ENCODE measurements around the gene NOD2.

Gene NOD2

DNA sequence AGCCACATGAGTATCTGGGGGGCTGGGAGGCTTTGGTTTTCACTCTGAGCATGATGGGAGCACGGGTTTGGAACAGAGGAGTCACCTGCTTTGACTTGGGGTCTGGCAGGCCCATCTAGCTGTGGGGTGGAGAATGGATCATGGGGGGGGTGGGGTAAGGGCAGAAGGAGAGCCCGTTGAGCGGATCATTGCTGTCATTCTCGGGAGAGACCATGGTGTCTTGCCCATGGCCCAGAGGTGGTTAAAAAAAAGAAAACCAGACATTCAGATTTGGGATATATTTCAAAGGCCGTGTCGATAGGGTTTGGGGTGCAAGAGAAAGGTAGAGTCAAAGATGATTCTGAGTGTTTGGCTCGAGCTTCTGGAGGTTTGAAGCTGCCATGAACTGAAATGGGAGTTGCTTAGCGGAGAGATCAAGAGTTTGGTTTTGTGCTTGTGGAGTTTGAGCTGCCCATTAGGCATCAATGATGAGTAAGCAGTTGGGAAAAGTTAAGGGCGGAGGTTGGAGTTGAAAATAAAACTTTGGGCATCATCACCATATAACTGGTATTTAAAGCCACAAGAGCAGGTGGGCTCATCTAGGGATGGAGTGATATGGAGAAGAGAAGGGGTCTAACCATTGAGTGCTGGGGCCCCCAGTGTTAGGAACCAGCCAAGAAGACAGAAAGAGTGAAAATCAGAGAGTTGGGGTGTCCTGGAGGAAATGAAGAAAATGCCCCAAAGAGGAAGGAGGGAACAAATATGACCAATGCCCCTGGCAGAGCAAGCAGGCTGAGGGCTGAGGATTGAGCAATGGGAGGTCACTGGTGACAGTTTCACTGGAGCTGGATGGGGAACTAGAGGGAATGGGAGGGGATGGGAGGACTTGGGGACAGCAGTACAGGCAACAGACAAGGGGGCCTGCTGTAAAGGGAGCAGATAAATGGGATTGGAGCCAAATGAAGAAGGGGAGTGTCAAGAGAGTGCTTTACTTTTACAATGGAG, 1.9 kb downstream of the NOD2 start:
- DNase-seq: no peak

DNA sequence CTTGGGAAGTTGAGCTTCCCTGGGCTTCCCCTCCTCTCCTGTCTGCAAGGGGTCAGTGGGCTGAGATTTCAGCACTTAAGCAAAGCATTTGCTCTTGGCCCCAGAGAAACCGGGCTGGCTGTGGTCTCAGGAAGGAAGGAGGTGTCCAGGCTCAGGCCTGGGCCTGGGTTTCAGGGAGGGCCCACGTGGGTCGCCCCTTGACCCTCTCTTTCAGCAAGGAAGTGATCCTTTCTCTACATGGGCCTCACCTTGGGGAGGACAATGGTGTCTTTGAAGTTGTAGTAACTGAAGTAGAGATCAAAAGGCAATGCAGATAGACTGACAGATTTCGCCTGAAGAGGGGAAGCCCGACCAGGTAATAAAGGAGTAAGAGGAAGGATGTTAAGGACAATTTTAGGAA, 2.7 kb downstream of the NOD2 start:
- no peak for DNase-seq

DNA sequence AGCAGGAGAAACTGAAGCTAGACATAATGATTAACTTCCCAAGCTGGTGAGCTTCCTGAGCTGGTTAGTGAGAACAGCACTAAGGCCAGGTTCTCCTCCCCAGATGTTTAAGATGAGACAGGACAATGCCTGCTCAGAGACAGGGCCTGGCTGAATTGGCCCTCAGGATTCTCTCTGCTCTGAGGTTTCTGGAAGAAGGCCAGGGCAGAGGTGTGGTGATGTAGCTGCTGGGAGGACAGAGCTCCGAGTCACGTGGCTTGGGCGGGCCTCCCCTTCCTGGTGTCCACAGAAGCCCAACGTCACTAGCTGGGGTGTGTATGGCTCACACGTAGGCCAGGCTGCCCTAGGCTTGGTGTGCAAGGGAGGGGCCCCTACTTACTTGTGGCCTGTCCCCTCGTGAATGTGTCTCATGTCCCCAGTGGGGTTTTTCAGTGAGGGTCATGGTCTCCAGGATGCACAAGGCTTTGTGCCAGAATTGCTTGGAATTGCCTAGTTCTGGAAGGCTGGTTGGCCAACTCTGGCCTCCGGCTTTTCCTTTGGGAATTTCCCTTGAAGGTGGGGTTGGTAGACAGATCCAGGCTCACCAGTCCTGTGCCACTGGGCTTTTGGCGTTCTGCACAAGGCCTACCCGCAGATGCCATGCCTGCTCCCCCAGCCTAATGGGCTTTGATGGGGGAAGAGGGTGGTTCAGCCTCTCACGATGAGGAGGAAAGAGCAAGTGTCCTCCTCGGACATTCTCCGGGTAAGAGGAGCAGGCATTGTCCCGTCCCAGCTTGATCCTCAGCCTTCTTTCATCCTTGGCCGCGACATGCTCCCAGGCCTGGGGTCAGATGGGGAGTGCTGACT, 3.4 kb downstream of the NOD2 start:
- DNase-seq: peak; percentile 76

DNA sequence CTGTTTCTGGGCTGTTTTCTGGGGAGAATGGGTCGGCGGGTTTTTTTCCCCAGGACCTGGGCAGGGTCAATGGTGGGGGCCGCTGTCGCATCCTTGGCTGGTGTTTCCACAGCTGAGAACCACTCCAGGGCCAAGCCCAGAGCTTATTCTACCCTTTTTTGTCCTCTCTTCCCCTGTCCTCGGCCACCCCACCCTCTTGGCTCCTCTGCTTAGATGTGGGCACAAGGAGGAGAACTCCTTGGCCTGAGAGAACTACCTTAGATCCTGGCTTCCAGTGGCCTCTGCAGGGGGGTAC, 4.0 kb downstream of the NOD2 start:
- no peak for DNase-seq

DNA sequence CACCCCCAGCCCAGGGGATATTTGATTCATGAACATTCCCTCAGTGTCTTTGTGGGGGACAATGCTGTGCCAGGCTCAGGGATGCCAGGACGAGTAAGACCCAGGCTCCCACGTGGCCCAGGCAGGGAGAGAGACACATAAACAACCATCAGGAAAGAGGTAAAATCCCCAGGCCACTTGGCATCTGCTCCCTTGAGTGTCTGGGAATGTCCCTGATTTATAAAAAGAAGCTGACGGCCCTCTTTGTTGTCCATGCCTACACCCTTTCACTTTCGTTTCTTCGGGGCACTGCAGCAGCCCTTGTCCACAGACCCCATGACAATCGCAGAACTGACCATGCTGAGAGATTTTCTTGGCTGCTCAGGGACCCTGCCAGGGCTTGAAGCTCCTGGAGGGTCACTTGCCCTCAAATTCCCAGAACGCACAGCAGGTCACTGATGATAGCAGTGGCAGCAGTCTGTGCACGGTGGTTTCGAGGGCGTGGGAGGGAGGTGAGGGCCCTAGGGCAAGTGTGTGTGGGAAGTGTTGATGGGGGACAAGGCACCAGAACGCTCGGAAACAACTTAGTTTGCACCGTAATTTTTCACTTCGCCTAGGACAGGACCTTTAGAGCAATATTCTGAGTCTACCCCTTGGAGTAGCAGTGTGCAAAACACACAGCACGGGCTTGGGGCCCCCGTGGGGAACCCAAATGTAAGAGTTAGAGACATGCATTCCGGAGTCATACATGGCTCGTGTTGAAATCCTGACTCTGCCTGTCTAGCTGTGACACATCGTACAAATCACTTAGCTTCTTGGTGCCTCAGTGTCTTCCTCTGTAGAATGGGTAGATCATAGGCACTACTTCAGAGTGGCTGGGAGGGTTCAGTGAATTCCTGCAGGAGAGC, 4.7 kb downstream of the NOD2 start:
- peak; percentile 79 for DNase-seq

DNA sequence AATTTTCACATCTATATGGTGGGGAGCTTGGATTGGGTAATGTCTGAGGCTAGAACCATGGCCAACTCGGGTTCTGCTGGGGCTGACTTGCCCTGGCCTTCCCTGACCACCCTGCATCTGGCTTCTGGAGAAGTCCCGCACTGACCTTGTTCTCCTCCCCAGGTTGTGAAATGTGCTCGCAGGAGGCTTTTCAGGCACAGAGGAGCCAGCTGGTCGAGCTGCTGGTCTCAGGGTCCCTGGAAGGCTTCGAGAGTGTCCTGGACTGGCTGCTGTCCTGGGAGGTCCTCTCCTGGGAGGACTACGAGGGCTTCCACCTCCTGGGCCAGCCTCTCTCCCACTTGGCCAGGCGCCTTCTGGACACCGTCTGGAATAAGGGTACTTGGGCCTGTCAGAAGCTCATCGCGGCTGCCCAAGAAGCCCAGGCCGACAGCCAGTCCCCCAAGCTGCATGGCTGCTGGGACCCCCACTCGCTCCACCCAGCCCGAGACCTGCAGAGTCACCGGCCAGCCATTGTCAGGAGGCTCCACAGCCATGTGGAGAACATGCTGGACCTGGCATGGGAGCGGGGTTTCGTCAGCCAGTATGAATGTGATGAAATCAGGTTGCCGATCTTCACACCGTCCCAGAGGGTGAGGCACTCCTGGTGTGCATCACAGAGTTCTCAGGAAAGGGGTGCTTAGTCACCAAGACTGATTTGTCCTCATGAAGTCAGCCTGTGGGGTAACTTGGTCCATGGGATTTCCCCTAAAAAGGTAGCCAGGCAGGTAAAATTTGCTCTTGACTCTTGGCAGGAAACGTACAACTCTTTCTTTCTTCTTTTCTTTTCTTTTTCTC, 6.1 kb downstream of the NOD2 start:
- peak; percentile 81 for DNase-seq

DNA sequence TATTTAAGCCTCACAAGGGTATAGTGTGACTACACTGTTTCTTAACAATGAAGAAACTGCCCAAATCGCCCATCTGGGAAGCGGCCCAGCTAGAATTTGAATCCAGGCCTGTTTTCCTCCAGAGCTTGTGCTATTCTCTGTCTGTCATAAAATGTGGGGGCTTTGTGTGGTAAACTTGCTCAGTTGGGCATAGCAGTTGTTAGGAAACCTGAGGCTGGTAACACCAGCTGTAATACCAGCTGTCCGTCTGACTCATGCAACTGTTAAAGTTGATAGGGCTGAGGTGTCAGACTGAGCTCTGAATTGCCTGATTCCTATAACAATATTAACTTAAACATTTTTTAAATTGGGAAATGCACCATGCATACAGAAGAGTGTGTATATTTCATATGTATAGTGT, 9.3 kb downstream of the NOD2 start:
- DNase-seq: no peak

DNA sequence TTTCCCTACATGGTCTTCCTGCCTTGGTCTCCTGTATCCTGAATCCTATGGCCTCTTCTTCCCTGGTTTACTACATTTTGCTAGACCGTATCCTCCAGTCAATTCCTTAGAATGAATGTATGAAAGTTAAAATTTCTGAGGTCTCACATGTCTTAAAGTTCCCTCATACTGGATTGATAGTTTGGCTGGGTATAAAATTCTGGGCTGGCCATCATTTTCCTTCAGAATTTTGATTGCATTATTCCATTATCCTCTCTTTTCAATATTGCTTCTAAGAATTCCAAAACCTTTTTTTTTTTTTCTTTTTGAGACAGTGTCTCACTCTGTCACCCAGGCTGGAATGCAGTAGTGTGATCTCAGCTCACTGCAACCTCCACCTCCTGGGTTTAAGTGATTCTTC, 10.8 kb downstream of the NOD2 start:
- no peak for DNase-seq

DNA sequence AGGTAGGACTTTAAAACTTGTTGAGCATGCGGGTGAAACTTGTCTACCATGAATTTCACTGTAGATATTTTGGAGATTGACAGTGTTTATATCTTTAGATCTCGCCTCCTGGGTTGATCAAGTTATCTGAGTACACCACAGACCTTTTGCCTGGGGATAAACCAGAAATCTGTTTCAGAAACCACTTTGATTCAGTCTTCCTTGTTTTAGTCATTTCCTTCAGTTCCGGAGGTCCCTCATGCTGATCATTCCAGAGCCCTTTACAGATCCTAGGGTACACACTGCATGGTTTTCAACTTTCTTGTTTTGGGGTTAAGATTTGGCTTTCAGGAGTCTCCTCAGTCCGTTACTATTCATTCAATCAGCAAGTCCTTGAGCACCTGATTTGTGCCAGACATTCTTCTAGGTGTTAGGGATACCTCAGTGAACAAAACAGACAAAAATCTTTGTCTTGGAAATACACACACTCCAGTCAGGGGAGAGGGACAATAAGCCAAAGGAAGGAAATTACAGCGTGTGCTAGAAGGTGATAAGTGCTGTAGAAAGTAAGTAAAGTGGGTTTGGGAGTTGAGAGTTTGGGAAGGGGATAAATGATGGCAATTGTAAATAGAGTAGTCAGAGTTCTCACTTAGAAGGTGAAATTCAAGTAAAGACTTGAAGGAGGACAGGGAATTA, 12.2 kb downstream of the NOD2 start:
- DNase-seq: no peak

DNA sequence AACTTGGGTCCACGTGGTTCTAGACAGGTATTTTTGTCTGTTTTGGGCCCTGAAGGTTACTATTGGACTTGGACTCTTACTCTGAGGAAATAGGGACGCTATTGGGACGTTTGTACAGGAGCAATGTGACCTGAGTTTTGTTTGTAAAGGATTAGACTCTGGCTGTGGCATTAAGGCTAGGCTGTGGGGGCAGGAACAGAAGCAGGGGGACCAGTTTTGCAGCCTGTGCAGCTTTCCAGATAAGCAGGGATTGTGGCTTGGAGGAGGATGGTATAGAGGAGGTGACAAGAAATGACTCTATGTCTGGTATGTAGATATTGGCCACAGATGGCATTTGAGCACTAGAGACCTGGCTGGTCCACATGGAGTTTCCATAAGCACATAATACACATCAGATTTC, 12.8 kb downstream of the NOD2 start:
- no peak for DNase-seq

DNA sequence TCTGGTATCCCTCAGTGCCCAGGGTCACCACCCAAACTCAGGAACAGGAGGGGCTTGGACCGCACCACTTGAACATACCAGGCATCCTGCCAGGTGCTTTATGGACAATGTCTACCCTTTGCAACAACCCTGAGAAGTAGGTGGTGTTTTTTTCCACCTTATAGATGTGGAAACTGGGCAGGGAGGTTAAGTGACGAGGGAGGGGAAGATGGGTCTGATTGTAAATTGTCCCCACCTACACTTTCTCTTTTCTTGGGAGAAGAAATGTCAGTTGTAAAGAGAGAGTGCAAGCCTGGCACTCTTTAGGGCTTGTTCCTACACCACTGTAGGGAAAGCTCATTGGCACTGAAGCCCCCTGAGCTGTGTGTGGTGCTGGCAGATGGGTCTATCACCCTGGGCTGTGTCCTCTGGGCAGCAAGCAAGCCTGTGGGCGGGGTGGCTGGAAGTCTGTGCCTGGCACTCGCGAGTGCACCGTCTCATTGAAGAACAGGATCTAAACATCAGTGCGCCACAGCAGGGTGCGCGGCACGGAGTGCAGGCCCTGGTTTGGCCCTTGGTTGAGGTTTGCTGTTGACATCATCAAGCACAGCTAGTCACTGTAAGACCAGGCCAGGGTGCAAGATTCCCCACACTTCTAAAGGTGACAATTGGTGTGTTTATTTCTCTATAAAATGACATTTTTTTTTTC, 15.1 kb downstream of the NOD2 start:
- DNase-seq: peak; percentile 57

DNA sequence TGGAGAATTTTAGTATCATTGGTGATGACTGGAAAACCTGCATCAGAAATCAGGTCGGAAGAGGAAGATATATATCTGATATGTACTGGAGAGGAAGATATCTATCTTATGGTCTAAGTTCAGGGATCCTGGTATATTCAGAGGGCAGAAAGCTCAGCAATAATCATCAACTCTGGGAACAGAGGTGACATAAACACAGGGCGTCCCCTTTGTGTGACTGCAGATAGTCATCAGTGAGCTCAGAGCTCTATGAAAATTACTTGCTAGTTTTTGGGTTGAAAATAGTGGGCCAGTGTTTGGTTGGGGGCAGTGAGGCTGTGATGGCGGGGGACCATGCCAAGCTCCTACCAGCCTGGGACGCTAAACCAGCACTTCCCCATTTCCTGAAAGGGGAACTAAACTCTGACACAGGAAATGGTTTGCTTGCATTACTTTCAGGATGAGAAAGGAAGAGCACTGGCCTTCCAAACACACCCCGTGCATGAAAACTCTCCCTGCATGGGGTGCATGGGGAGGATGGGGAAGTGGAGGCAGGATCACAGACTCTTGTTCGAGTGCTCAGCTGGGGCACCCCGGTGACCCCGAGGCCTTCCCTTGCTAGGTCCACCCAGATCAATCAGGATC, 15.8 kb downstream of the NOD2 start:
- DNase-seq: no peak

DNA sequence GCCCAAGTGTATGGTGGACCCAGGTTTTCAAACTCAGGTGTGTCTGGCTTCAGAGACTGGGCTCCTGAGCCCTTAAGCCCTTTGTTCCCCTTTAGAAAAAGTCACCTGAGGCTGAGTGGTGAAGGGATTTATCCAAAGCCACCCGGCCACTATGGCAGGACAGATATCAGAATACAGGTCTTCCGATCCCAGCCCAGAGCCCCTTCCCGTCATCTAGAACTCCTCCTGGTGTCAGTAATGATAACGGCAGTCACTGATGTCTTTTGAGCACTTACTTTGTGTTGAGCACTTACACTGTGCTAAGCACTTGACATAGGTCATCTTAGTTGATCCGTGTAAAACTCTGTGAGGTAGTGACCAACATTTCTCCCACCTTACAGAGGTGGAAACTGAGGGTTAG, 16.6 kb downstream of the NOD2 start:
- DNase-seq: no peak

DNA sequence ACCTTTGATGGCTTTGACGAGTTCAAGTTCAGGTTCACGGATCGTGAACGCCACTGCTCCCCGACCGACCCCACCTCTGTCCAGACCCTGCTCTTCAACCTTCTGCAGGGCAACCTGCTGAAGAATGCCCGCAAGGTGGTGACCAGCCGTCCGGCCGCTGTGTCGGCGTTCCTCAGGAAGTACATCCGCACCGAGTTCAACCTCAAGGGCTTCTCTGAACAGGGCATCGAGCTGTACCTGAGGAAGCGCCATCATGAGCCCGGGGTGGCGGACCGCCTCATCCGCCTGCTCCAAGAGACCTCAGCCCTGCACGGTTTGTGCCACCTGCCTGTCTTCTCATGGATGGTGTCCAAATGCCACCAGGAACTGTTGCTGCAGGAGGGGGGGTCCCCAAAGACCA, 17.6 kb downstream of the NOD2 start:
- no peak for DNase-seq

DNA sequence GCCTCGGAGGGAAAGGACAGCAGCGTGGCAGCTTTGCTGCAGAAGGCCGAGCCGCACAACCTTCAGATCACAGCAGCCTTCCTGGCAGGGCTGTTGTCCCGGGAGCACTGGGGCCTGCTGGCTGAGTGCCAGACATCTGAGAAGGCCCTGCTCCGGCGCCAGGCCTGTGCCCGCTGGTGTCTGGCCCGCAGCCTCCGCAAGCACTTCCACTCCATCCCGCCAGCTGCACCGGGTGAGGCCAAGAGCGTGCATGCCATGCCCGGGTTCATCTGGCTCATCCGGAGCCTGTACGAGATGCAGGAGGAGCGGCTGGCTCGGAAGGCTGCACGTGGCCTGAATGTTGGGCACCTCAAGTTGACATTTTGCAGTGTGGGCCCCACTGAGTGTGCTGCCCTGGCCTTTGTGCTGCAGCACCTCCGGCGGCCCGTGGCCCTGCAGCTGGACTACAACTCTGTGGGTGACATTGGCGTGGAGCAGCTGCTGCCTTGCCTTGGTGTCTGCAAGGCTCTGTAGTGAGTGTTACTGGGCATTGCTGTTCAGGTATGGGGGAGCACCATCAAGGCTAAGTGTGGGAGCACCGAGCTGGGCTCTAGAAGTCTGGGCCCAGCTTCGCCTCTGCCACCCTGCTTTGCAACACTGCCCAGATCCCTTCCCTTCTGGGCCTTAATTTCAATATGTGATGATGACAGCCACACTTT, 18.6 kb downstream of the NOD2 start:
- DNase-seq: no peak

DNA sequence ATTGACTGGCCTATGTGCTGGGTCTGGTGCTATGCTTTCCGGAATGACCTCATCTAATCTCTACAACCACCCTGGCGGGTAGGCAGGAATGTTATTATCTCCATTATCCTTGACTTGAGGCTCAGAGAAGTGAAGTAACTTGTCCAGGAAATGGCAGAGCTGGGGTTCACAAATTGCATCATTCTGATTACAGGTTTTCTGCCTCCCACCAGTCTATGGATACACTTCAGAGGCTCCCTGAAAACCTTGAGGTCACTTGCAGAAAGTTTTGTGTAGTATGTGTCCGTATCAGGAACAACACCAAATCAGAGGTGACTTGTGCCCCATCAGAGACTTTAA, 19.1 kb downstream of the NOD2 start:
- DNase-seq: no peak

DNA sequence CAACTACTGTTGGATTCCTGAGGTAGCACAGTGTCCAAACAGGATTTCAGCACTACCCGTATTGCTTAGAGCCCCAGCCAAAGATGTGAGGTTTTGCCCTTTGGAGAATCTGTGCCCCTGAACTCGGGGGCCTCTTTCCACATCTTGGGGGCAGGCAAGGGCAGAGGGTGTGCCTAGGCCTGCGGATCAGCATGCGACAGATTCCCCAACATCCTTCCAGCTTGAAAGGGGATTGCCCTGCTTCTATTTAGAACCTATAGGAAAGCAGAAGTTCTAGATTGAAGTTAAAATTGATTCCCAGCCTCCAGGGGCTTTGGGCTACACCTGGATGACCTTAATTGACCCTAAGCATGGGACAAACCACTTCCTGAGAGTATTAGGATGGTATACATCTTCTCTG, 19.6 kb downstream of the NOD2 start:
- no peak for DNase-seq

DNA sequence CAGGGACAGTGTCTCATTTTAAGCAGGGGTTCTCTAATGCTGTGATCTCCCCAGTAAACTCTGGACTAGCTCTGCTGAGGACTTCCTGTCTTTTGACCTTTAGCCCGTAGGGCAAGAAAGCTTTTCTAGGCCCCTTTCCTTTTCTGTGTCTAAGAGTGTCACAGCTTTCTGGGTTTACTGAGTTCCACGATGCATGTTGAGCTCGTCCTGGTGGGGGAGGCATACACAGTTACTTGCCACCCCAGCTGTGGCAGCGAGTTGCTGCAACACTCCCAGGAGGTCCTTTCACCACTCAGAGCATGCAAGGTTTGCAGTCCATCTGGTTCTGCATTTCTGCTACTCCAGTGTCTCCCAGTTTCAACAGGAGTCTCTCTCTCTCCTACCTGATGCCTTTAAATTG, 23.7 kb downstream of the NOD2 start:
- no peak for DNase-seq

DNA sequence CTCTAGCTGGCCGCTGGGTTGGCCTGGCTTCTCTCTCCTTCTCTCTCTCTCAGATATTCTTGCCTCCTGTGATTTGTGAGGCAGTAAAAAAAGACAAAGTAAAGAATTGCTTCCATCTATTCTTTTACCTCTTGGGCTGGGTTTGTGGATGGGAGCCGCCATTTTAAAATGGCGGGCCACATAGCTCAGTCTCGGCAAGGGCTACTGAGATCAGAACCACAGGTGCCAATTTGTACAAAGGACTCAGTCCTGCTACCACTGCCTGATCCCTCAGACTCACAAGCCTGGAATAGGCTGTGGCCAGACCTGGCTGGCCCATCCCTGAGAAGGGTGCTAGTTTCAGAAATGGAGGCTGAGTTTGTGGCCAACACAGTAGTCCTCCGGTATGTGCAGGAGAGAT, 24.1 kb downstream of the NOD2 start:
- DNase-seq: no peak
